GM12878 (cell line): Measurements from ENCODE around the gene GIMAP1. TPM values are rescaled to one million over a fixed set of nuclear protein-coding genes. Genes with fewer than 3 reads are reported as not detected.

Experiments used
- ATAC-seq: fragments of 200-7000 bp; cut with Tn5 transposase; 3 replicates; pipeline ENCODE4 v1.9.1; 2020; ENCODE audit warnings: mild to moderate bottlenecking, moderate library complexity
- BruUV-seq: library from RNA; stranded (reverse); fragments of 400-500 nt; replicated peaks from 2 replicates; lab custom pipeline; 2021; lab: Mats Ljungman, UMichigan
- CTCF ChIA-PET: fragments of 300-600 bp; sonication (Branson Sonifier 250); formaldehyde crosslinking; extraction: SDS; loops from one replicate; lab custom pipeline; 2021; ENCODE audit warnings: inconsistent platforms; lab: Yijun Ruan, JAX
- POLR2A ChIA-PET: fragments of 350-600 bp; formaldehyde crosslinking; extraction: SDS; loops from one replicate; lab custom pipeline; 2021; ENCODE audit warnings: inconsistent platforms; lab: Charles Lee
- RAD21 ChIA-PET: fragments of 300-600 bp; sonication (Branson Sonifier 250); formaldehyde crosslinking; loops from one replicate; lab custom pipeline; 2023; ENCODE audit warnings: antibody characterized with exemption; ENCODE audit not compliant: unreplicated experiment; lab: Charles Lee
- SMC1A ChIA-PET: fragments of 300-600 bp; sonication (Branson Sonifier 250); formaldehyde crosslinking; loops from one replicate; lab custom pipeline; 2023; ENCODE audit not compliant: unreplicated experiment, uncharacterized antibody; lab: Charles Lee
- DNase-seq: peaks from one replicate; pipeline ENCODE4 v3.0.0-alpha.2; 2011; ENCODE audit warnings: low read depth, low spot score
- FAIRE-seq: peaks from 3 replicates; lab custom pipeline; 2011; peaks lifted over from hg19 to GRCh38; lab: Jason Lieb, UNC
- H2AFZ ChIP-seq: 2 replicates; pipeline ENCODE4 v1.6.0; 2011; ENCODE audit warnings: low read depth, low read length, control low read depth; ENCODE audit not compliant: control insufficient read depth
- H3K27ac ChIP-seq: 2 replicates; pipeline ENCODE4 v1.5.1; 2011; ENCODE audit warnings: control low read depth; ENCODE audit not compliant: control insufficient read depth, insufficient read depth
- H3K27me3 ChIP-seq, 2 experiments: replicated peaks in 1 of 2; 2 replicates each; pipeline versions ENCODE4 v1.6.0 to v1.6.1; 2011; ENCODE audit warnings: low read length in 1 of 2; ENCODE audit not compliant: control insufficient read depth in 2 of 2, insufficient read depth in 2 of 2
- H3K36me3 ChIP-seq, 2 experiments: 2 replicates each; pipeline ENCODE4 v1.5.1; 2011; ENCODE audit warnings: low read length in 1 of 2; ENCODE audit not compliant: control insufficient read depth in 2 of 2, insufficient read depth in 2 of 2
- H3K4me1 ChIP-seq: 2 replicates; pipeline ENCODE4 v1.6.1; 2011; ENCODE audit warnings: mild to moderate bottlenecking, low read length, moderate library complexity, mixed read lengths; ENCODE audit not compliant: control insufficient read depth, insufficient read depth
- H3K4me2 ChIP-seq: 2 replicates; pipeline ENCODE4 v1.6.0; 2011; ENCODE audit warnings: control low read depth; ENCODE audit not compliant: control insufficient read depth, insufficient read depth
- H3K4me3 ChIP-seq: fragments of 200-600 bp; sonication (generic); 2 replicates; pipeline ENCODE4 v1.5.1; 2016
- H3K79me2 ChIP-seq: 2 replicates; pipeline ENCODE4 v1.6.0; 2011; ENCODE audit warnings: low read length; ENCODE audit not compliant: control insufficient read depth, insufficient read depth
- H3K9ac ChIP-seq: 2 replicates; pipeline ENCODE4 v1.8.0; 2011; ENCODE audit warnings: low read length, control low read depth, mixed read lengths; ENCODE audit not compliant: control insufficient read depth, insufficient read depth
- H3K9me3 ChIP-seq: replicated peaks from 3 replicates; pipeline ENCODE4 v1.5.1; 2011; ENCODE audit warnings: mild to moderate bottlenecking, low read length; ENCODE audit not compliant: control insufficient read depth, insufficient read depth
- H4K20me1 ChIP-seq: 2 replicates; pipeline ENCODE4 v1.6.0; 2011; ENCODE audit not compliant: control insufficient read depth, insufficient read depth
- MEF2B ChIP-seq: fragments of 450-650 bp; IDR thresholded peaks from 2 replicates; pipeline ENCODE4 v1.6.1; 2018; ENCODE audit warnings: mild to moderate bottlenecking, moderate library complexity; ENCODE audit not compliant: partially characterized antibody, poor library complexity, severe bottlenecking
- POU2F2 ChIP-seq: IDR thresholded peaks from 3 replicates; pipeline ENCODE4 v1.6.1; 2011; ENCODE audit warnings: low read depth, mild to moderate bottlenecking, low read length, borderline replicate concordance
- RAD21 ChIP-seq: IDR thresholded peaks from 2 replicates; pipeline ENCODE4 v1.6.1; 2011; ENCODE audit warnings: mild to moderate bottlenecking, low read depth, low read length, moderate library complexity; ENCODE audit not compliant: insufficient read depth
- RUNX3 ChIP-seq: IDR thresholded peaks from 2 replicates; pipeline ENCODE4 v1.6.1; 2012; ENCODE audit warnings: low read length, inconsistent platforms
- SMC3 ChIP-seq: IDR thresholded peaks from 2 replicates; pipeline ENCODE4 v1.6.1; 2011; ENCODE audit warnings: low read length, improper control_type of control experiment, borderline replicate concordance
- WGBS: methylation state at CpG from one replicate; pipeline ENCODE4 v1.1.6; 2016; ENCODE audit warnings: low lambda C conversion rate; ENCODE audit not compliant: insufficient replicate concordance, insufficient coverage; ENCODE audit errors: missing lambda C conversion rate; 5-methylcytosine and 5-hydroxymethylcytosine counted together
- in situ Hi-C: fragments of 300-500 bp; cut with MboI; formaldehyde crosslinking; loops from 9 replicates; pipeline ENCODE4 v1.14.3; 2018; ENCODE audit warnings: mixed read lengths
- intact Hi-C: fragments of 100-400 bp; cut with micrococcal nuclease; formaldehyde crosslinking; loops from one replicate; pipeline ENCODE4 v1.14.2; 2022; ENCODE audit not compliant: unreplicated experiment
- polyA plus RNA-seq, 11 experiments: library from polyadenylated mRNA; depleted of rRNA in 4 of 11; unstranded in 6 of 11; stranded (reverse) in 5 of 11; fragments of >200 nt; fragmentation: Nextera tagmentation in 4 of 11; fragmentation: Illumina TruSeq in 1 of 11; extraction: Ambion mirVana in 4 of 11; extraction: Trizol in 1 of 11; gene quantifications; 1 replicate in 1 of 11; 2 replicates in 10 of 11; pipeline versions ENCODE4 v1.2.1 to v1.2.3, GENCODE V29; 2011 to 2016; ENCODE audit warnings: inconsistent platforms in 2 of 11, missing spikeins in 2 of 11, low read depth in 1 of 11
- total RNA-seq, 4 experiments: library from RNA; depleted of rRNA in 3 of 4; stranded (reverse); fragments of >200 nt in 3 of 4; fragmentation: Illumina TruSeq in 1 of 4; extraction: Trizol in 1 of 4; gene quantifications; 2 replicates each; pipeline versions ENCODE4 v1.2.1 to v1.2.3, GENCODE V29; 2013 to 2021
- TF ChIP-seq, protein P1 (sequence below), 3 experiments: IDR thresholded peaks in 2 of 3; conservative IDR thresholded peaks in 1 of 3; 2 replicates each; pipeline ENCODE4 v1.5.1; 2011; ENCODE audit warnings: low read depth in 3 of 3, low read length in 3 of 3, mild to moderate bottlenecking in 3 of 3, control low read depth in 2 of 3, moderate library complexity in 2 of 3, inconsistent platforms in 1 of 3, mixed read lengths in 1 of 3; ENCODE audit not compliant: control insufficient read depth in 2 of 3, insufficient read depth in 1 of 3; ENCODE audit errors: extremely low read depth in 1 of 3

The GIMAP1 gene
- total and polyA plus RNA-seq, 10 of the 15 experiments (the other 5 are each of a cell fraction or from before 2014, with no cell fraction given), result 0.16 to 1.9 (median 1.1) TPM

DNA sequence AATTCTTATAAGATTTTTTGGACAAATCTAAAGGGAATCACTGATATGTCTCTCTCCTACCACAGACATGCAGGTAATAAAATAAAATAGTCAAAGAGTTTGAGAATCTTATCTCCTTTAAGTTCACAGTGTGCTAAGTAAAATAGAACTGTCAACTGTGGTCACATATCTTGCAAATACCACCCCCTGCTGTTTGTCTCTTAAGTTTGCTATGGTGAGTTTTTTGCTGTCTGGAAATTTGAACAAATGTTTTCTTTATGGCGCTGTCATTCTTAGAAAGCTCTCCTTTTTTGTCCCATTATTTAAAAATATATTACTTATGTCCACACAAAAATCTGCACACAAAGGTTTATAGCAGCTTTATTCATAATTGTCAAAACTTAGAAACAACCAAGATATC, 40.4 kb downstream of the GIMAP1 start:
- Histone ChIP-seq H4K20me1 (no peaks in the 10 kb centered on the region), H3K27ac (no peak overlapping the region), H3K79me2 (no peaks in the 10 kb centered on the region), H2AFZ (no peak overlapping the region), H3K4me3 (no peak overlapping the region), H3K4me1 (peaks cover 28% of the 10 kb centered on the region), H3K4me2 (no peak overlapping the region), H3K36me3 (no peaks in the 10 kb centered on the region), H3K9me3 (no peaks in the 10 kb centered on the region), H3K9ac (no peak overlapping the region), H3K27me3 (no peaks in the 10 kb centered on the region)
- SMC1A ChIA-PET, result interaction anchor here (0.7 to 5.1 kb wide), 14 partner anchors 11 to 414 kb away, joined by 3 to 115 read pairs (median 4); partner anchors contain the start of genes GIMAP2 and GIMAP8
- DNase-seq (no peak), FAIRE-seq (peak; percentile 66), ATAC-seq (peak; percentile 72)
- in situ Hi-C loops, result no loop called here
- CTCF ChIA-PET, result interaction anchor here (0.6 to 4.8 kb wide), 15 partner anchors 12 to 324 kb away, joined by 3 to 112 read pairs (median 4); partner anchors contain the start of genes GIMAP1, GIMAP2, GIMAP4 and GIMAP8
- RAD21 ChIA-PET, result interaction anchor here (2.2 to 4.7 kb wide), 4 partner anchors 28 to 310 kb away, joined by 8 to 75 read pairs (median 16); partner anchors contain the start of gene GIMAP8
- intact Hi-C loops, result loop anchor here (1.0 to 2.0 kb wide), 2 partner anchors 309 to 470 kb away; no protein-coding TSS in a partner anchor
- no TSS peak for BruUV-seq
- POLR2A ChIA-PET, result no interaction called here
- TF ChIP-seq, protein P1, sequence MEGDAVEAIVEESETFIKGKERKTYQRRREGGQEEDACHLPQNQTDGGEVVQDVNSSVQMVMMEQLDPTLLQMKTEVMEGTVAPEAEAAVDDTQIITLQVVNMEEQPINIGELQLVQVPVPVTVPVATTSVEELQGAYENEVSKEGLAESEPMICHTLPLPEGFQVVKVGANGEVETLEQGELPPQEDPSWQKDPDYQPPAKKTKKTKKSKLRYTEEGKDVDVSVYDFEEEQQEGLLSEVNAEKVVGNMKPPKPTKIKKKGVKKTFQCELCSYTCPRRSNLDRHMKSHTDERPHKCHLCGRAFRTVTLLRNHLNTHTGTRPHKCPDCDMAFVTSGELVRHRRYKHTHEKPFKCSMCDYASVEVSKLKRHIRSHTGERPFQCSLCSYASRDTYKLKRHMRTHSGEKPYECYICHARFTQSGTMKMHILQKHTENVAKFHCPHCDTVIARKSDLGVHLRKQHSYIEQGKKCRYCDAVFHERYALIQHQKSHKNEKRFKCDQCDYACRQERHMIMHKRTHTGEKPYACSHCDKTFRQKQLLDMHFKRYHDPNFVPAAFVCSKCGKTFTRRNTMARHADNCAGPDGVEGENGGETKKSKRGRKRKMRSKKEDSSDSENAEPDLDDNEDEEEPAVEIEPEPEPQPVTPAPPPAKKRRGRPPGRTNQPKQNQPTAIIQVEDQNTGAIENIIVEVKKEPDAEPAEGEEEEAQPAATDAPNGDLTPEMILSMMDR (IDR thresholded peaks at IDR 0.05 in 2 of 3, conservative IDR thresholded peaks at IDR 0.05 in 1 of 3; ENCODE audit: control insufficient read depth in 2 of 3, extremely low read depth in 1 of 3, insufficient read depth in 1 of 3, low read depth in 3 of 3, low read length in 3 of 3), result peak; percentile 47 to 56 (median 50); a peak in 5 of 6 replicates
- TF ChIP-seq MEF2B (no peak), RUNX3 (peak; percentile 60), SMC3 (peak; percentile 86), POU2F2 (no peak), RAD21 (peak; percentile 87)
- 30% methylated on average over 1 of the region's 1 CpG for WGBS
